DOHH2 (cell line): ENCODE data around the gene RASD2.

ENCODE experiments used
- CTCF ChIP-seq: fragments of 200-600 bp; sonication (generic); IDR thresholded peaks from one replicate; pipeline ENCODE4 v1.5.1; 2014; ENCODE audit warnings: antibody characterized with exemption, mild to moderate bottlenecking, low read depth, low read length; ENCODE audit not compliant: poor library complexity, severe bottlenecking
- EZH2phosphoT487 ChIP-seq: fragments of 200-600 bp; sonication (generic); IDR thresholded peaks from 2 replicates; pipeline ENCODE4 v1.6.1; 2017; ENCODE audit warnings: borderline replicate concordance, mild to moderate bottlenecking, antibody characterized with exemption, low read length, moderate library complexity, mixed read lengths

- TF ChIP-seq CTCF (no peak), EZH2phosphoT487 (no peak)
Observed at GRCh38 chr22:35601743-35602615, 61.3 kb downstream of the RASD2 start.
